Activated naive CD4-positive, alpha-beta T cell treated with Interleukin-2 at 50 U/mL for 16 hours (primary cell): Measurements from ENCODE around the gene IQUB.
"Not testable (repeated sequence)": the region's sequence is repeated elsewhere in the genome, so short reads cannot be mapped to it uniquely, and the experiment has no call there.

Source experiments
- DNase-seq: peaks from one replicate; pipeline ENCODE4 v3.0.0-alpha.2; 2020

The IQUB gene

DNA sequence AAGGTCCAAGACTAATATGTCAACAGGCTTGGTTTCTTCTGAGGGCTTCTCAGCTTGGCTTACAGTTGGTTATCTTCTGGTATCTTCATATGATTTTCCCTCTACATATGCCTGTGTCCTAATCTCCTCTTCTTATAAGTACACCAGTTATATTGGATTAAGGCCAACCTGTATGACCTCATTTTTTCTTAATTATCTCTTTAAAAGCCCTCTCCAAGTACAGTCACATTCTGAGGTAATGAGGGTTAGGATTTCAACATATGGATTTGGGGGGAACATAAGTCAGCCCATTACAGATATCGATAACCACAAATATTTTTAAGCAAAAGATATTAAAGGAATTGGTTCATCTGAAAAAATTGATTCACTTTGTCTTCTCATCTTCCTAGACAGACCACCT lies 49.2 kb downstream of the IQUB start:
- DNase-seq, result no peak

DNA sequence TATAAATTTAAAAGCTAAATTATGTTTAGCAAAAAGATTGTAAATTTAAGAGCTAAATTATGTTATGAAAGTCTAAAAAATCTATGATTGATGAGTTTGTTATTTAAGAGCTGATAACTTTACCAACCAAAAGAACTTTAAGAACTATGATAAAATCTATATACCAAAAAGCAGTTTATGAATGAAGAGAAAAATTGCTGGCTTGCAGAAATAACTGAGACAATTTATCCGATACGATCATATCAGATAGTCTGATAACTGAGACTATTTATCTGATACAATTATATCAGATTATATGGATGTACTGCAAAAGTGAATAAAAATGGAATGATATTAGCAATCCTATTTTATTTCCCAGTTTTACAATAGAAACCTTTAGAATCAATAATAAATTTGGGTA lies 50.2 kb downstream of the IQUB start:
- no peak for DNase-seq

DNA sequence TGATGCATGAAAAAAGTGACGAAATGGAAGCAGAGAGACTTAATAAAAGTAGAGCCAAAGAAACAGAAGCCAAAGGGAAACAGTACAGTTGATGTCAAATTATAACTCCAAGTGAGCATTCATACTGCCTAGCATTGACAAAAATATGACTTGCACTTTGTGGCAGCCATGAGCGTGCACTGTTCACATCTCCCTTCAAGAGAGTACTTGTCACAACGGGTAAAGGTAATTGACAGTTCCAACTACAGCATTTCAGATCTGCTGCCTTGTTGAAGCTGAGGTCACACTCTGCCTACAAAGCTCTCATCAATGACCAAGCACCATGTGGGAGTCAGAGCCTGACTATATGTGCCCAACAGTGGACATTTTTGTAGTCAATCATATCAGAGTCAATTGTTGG lies 54.3 kb downstream of the IQUB start:
- no peak for DNase-seq

DNA sequence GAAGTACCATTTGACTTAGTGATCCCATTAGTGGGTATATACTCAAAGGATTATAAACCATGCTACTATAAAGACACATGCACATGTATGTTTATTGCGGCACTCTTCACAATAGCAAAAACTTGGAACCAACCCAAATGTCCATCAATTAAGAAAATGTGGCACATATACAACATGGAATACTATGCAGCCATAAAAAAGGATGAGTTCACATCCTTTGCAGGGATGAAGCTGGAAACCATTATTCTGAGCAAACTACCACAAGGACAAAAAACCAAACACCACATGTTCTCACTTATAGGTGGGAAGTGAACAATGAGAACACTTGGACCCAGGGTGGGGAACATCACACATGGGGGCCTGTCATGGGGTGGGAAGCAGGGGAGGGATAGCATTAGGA lies 56.3 kb downstream of the IQUB start:
- DNase-seq, result not testable (repeated sequence)

DNA sequence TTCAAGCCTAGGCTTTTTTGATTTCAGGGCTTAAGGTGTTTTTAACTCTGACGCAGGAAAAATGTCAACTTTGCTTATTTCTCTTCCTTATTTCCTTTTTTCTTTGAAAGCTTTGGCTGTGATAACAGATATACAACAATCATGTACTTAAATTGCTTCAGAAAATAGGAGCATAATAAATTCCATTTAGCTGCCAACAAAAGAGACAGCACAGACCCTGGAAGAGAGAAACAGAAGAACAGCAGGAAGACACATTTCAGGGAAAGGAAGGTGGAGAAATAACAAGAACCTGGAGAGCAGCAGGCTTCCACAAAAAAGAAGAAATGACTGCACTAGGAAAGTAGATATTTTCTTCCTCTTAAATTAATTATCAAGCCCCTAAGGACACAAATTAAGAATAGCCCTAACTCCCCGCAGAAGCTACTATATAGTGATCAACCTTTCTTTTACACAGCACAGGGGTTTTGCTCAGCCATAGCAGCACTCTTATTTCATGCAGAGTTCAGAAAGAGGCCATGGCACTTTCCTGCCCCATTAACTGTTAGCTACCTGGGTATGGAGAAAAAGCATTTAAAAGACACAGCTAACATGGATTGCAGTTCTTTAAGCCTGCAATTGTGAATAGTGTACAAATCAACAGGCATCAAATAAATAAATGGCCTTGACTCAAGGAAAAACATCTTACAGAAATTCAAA lies 61.5 kb downstream of the IQUB start:
- DNase-seq, result no peak

DNA sequence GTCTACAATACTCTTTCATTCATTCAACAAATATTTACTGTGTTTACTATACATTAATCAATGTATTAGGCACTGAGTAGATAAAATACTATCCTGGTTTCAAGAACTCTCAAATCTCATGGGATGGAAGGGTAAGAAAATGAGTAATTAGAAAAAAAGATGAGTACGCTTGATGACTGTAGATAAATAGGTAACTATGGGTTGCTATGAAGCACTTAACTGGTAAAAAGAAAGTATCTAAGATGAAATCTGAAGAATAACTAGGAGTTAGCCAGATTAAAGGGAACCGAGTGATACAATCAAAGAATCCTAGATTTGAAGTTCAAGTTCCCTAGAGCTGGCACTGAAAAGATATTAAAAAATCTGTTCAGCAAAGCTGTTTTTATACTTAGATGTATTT lies 62.1 kb downstream of the IQUB start:
- DNase-seq, result no peak

DNA sequence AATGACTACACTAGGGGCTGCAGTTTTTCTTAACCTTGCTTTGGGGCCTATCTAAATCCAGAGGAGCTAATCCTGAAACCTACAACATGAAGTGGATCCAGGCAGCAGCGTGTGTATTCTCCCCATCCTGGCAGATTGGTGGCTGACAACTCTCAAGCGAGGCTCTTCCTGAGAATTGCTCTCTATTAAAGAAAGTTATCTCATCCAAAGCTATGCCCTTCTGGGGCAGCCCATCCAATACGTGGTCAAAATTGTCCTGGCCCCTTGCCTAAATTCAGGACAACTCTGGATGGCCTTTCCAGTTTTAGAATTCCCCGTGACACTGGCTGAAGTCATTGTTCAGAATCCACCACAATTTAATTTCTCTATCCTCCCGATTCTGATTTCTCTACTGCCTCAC lies 66.1 kb downstream of the IQUB start:
- no peak for DNase-seq

DNA sequence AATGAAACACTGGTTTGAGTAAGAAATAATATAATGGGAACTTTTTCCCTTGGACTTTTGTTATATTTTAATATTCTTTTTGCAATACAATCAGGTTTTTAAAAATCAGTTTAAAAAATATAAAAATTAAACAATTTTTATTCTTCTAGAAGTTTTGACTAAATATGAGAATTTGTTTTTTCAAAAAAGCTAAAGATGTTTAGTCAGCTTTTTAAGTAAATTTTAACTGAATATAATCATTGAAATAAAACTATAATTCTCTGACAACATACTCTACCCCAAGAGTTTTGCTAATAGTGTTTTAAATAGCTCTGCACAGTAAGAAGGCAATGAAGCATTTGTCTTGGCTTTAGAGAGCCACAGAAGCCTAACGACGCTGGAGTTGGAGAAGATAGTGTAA lies 70.5 kb downstream of the IQUB start:
- no peak for DNase-seq

DNA sequence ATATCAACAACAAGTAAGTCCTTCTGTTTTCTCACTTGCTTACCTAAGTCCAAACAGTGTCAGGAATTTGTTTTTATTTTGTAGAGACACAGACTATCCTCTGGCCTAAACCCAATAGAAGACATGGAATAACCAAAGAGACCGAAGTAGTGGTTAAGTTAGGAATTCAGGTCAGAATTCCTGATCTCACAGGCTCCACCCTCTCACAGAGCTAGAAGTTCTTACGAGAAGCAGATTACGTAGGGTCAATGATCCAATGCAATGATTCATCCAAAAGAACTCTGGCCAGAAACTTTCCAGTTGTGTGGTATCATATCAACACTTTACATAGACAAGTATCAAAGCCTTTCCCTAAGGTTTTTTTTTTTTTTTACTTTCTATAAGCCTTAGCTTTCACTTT lies 73.8 kb downstream of the IQUB start:
- DNase-seq, result no peak

DNA sequence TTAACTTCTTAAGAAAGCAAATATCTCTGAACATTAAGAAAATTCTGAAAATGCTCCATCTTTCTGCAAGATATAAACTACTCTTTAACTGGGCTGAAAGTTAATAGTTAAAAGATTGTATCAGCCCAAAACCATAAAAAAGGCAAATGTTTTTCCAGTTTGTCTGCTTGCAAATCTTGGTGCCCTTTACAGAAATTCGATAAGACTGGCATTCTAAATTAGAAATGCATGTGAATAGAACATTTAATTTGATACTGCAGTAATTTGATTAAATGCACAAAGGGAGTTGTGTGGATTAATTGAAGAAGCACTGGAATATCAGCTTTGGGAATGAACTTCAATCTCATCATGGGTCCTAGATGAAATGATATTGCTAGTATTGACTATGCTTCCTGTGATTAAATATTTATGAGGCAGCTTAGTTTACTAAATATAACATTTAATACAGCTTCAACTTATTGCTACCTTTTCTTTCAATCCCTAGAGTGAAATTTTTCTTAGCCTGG lies 78.4 kb downstream of the IQUB start:
- DNase-seq, result no peak

DNA sequence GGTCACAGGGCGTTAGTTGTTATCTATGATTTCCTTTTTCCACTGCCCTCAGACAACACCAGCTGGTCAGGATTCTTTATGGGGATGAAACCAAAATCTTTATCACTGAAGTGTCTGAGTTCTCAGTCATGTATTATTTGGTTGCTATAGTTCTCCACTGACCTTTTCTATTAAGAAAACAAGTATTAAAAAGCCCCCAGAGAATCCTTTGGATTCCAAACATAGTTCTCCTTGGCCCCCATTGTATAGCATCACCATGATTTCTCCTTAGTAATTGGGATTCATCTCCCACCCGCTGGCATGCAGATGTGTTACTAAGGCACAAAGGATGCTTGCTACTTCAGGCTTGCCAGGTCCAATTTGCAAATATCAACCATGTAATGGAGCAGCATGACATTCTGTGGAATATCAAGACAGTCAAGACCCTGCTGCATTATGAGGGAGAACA lies 94.3 kb downstream of the IQUB start:
- DNase-seq, result no peak

DNA sequence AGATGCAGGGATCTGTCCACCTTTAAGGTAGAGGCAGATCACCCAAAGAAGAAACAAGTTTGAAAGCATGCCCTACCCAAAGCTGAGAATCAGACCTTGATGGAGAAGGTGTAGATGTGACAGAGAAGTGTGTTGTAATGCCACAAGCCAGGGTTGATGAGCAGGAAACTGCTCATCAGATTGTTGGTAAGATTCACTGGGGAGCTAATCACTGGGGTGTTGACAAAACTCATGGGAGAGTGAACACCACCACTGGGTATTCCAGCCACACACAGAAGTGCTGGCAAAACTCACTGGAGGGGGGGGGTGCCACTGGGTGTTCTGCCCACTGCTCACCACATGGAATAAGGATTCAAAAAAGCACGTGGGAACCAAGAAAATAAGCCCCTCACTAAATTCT lies 95.2 kb downstream of the IQUB start:
- no peak for DNase-seq

DNA sequence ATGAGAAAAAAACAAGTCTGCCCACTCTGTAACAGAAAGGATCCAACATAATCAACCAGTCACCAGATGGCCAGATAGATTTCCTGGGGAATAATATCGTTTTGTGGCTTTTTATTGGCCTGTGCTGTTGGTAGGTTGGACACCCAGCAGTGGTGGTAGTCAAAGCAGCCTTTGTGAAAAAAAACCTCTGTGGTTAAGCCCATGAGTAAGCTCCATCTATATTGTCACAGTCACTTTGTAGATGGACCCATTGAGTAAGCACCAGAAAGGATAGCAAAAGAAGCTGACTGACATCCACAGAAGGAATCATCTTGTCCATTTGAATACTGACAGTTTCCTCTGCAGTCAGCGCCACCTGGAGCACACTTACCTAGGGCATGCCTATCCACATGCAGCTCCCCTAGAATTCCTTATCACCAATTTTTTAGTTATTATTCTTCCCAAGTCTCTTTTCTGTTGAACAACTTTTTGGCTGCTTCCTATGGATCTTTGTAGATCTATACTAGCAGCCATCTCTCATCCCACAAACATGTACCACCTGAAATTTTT lies 96.9 kb downstream of the IQUB start:
- DNase-seq, result no peak

DNA sequence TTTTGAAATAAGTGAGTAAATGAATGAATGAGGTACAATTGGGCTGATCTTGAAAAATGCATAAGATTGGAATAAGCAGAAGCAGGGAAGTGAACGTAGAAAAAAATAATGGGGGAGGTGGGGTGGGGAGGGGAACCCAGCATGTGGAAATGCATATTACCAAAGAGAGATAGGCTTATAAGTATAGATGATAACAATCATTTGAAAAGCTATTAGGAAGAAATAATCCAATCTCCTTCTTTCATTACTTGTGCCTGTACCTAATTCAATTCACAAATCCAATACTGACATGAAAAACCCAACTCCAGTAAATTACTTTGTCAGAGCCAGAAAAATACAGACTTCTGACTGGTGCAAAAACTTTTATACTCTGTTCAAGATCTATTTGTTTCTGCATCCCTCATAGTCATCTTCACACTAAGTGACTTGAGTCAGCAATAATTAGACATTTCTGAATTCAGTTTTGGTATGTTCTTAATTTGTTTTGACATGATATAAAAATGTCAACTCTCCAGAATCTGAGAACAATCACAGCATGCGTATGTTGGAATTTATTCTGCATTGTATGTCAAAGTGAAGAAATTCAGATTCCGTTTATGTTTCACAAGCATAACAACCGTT lies 99.2 kb downstream of the IQUB start:
- DNase-seq, result no peak

DNA sequence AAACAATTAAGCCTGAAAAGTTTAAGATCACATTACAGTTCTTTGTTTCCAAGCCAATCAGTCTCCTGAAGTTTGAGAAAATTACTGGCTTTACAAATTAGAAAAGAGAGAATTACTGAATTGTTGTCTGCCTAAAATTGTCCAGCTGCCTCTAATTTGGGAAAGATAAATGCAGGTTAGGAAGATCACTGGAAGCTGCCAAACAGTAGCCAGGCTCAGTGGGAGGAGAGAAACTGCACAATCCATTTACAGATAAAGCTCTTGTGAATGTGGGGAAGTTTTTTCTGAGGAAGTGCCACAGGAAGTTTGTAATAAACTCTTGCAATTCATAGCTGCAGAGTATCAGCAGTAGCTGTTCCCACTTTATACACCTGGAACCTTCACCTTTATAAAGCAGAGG lies 100.7 kb downstream of the IQUB start:
- no peak for DNase-seq

DNA sequence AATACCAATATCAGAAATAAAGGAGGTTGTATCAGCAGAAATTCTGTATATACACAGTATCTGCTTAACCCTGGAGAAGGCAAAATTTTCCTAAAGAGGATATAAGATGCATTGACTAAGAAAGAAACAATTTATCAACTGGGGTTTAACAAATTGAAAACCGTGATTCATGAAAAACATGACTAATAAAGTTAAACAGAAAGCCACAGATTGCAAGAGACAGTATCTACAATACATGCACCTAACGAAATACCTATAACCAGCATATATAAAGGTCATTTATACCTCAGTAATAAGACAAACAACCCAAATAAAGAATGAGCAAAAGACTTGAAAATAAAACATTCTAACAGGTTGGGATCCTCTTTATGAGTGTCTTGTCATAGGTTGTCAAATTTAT lies 101.8 kb downstream of the IQUB start:
- DNase-seq, result no peak

DNA sequence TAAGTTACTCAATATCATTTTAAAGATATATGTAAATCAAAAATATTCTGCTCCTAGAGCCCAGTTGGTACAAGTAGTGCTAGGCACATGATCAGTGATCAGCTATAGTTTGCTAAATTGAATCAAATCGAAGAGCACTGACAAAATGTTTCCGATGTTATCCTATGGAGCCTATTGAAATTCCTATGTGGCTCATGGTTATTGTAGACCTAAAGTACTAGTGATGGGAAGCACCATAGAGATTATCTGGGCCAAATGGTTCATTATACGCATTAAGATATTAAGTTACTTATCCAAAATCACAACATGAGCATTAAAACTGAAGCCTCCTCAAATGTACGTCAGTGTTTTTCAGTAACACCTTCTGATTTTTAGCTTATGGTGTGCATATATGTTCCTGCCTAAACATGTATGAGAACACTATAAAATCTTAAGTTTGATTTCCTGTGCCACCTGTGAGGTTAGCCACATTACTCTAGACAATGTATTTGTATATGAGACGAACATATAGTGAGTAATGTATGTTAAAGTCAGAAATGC lies 103.2 kb downstream of the IQUB start:
- DNase-seq, result no peak

DNA sequence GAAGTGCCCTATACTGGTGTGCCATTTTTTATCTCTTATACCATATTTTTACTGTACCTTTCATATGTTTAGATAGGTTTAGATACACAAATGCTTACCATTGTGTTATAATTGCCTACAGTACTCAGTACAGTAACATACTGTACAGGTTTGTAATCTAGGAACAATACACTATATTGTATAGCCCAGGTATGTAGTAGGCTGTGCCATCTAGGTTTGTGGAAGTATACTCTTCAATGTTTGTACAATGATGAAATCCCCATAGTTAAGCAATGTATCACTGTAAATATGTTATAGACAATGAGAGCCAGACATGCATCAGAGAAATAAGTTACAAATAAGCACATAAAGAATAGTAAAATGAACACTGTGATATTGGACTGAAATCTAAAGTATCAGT lies 109.1 kb downstream of the IQUB start:
- DNase-seq, result no peak

DNA sequence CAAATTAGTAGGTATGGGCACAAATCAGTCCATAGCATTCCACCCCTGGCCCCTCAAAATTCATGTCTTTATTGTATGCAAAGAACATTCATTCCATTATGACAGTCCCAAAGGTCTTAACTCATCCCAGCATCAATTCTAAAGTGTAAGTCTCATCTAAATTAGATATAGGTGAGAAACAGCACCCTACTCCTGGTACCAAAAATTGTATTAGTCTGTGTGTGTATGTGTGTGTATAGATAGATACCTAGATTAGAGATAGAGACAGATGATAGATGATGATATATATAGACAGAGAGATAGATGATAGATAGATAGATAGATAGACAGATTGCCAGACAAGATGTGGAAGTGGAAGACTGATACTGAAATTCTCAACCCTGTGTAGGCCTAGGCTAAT lies 109.9 kb downstream of the IQUB start:
- no peak for DNase-seq

DNA sequence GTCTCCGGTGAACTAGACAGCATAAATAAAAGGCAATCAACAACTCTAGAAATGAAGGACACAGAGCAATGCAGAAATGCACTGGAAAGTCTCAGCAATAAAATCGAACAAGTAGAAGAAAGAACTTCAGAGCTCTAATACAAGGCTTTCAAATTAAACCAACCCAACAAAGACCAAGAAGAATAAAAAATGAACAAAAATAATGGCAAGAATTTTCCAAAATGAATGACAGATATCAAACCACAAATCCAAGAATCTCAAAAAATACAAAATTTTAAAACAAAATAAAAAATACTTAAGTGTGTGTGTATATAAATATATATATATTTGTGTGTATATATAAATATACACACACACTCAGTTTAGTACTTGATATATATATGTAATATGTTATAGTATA lies 110.8 kb downstream of the IQUB start:
- no peak for DNase-seq

DNA sequence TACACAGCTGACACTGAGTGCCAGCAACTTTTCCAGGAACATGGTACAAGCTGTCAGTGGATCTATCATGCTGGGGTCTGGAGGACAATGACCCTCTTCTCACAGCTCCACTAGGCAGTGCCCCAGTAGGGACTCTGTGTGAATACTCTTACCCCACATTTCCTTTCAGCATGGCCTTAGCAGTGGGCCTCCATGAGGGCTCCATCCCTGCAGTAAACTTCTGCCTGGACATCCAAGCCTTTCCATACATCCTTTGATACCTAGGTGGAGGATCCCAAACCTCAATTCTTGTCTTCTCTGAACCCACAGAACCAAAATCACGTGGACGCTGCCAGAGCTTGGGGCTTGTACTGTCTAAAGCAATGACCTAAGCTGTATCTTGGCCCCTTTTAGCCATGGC lies 116.8 kb downstream of the IQUB start:
- DNase-seq, result no peak

DNA sequence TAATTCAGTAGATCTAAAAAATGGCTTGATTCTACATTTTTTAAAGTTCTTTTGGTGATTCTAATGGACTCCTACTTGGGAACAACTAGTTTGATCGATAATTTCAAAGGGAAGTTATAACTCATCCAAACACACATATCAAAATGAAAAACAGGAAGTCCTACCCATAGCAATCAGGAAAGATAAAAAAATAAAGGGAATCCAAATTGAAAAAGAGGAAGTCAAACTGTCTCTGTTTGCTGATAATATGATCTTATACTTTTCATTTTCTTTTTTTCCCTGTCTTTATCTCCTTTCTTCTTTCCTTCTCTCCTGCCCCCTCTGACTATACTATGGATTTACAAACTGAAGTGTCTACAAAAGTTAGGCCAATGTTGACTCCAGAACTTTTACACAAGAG lies 118.8 kb downstream of the IQUB start:
- DNase-seq, result no peak

DNA sequence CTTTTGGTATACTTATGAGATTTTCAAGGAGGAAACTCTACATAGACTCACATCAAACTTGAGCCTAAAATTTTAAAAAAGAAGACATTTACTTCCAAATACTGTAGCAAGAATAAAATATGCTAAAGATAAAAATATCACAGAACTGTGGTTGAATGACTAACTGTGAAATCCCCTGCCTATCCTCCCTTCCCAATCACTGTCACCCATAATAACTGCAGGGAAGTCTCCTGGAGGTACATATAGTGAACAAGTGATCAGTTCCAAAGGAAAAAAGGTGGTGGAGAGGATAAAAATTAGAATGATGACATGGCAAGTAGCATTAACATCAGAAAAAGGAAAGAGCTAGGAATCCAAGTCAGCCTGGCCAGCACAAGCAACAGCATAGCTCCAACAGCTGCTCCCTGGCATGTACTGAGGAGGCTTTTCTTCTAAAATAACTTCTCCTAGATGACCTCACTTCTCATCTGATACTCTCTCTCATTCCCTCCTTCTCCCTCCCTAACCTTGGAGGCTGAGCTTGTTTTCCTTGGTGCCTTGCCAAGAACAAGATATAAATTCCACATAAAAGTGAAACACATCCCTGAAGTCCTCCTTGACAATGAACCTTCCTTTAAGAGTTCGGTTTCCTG lies 124.0 kb downstream of the IQUB start:
- DNase-seq, result no peak

DNA sequence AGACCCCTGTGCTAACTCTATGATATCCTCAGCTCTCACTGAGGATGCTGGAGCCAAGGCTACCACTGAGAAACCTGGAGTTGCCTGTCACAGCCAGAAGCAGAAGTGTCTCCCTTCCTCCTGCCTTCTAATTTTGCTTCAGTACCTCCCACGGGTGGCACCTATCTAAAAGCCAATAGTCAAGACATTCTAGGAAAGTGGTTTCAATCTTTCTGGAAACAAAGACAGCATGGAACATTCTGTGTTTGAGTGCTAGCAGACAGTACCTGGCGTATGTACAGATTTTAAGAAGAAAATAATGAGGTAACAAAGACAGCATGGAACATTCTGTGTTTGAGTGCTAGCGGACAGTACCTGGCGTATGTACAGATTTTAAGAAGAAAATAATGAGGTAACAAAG lies 126.4 kb downstream of the IQUB start:
- DNase-seq, result not testable (repeated sequence)
